OCI-LY1 (cell line): ENCODE measurements around the gene RMI2.

Experiments
- H2AFZ ChIP-seq: fragments of 200-600 bp; sonication (generic), shearing (Covaris generic); 2 replicates; pipeline ENCODE4 v1.6.0; 2014; ENCODE audit warnings: antibody characterized with exemption, mild to moderate bottlenecking, low read length
- H3F3A ChIP-seq: fragments of 200-600 bp; sonication (generic), shearing (Covaris generic); 2 replicates; pipeline ENCODE4 v1.6.0; 2014; ENCODE audit warnings: mild to moderate bottlenecking, antibody characterized with exemption, low read length, moderate library complexity; ENCODE audit not compliant: insufficient read depth
- H3K27ac ChIP-seq: fragments of 200-600 bp; sonication (generic); 2 replicates; pipeline ENCODE4 v1.5.1; 2014; ENCODE audit warnings: low read length, mixed run types, mild to moderate bottlenecking, low read depth; ENCODE audit not compliant: poor library complexity, severe bottlenecking
- H3K27me3 ChIP-seq: fragments of 200-600 bp; sonication (generic); 2 replicates; pipeline ENCODE4 v1.6.0; 2014; ENCODE audit warnings: antibody characterized with exemption, mild to moderate bottlenecking, low read length, moderate library complexity; ENCODE audit not compliant: insufficient read depth
- H3K36me3 ChIP-seq: fragments of 200-600 bp; sonication (generic); 2 replicates; pipeline ENCODE4 v1.6.1; 2014; ENCODE audit warnings: mild to moderate bottlenecking, antibody characterized with exemption, low read length, moderate library complexity, mixed read lengths; ENCODE audit not compliant: insufficient read depth
- H3K4me1 ChIP-seq: fragments of 200-600 bp; sonication (generic); 2 replicates; pipeline ENCODE4 v1.5.1; 2014; ENCODE audit warnings: mild to moderate bottlenecking, low read length, moderate library complexity; ENCODE audit not compliant: insufficient read depth, severe bottlenecking
- H3K4me2 ChIP-seq: fragments of 200-600 bp; sonication (generic), shearing (Covaris generic); 2 replicates; pipeline ENCODE4 v1.6.1; 2014; ENCODE audit warnings: low read length
- H3K4me3 ChIP-seq: fragments of 200-600 bp; sonication (generic); 2 replicates; pipeline ENCODE4 v1.5.1; 2014; ENCODE audit warnings: low read length, low read depth, mild to moderate bottlenecking, mixed read lengths; ENCODE audit not compliant: poor library complexity, severe bottlenecking
- H3K79me2 ChIP-seq: fragments of 200-600 bp; shearing (Covaris generic); 2 replicates; pipeline ENCODE4 v1.6.1; 2016; ENCODE audit warnings: mixed run types, low read length, mixed read lengths; ENCODE audit not compliant: insufficient read depth
- H3K9ac ChIP-seq: fragments of 200-600 bp; sonication (generic), shearing (Covaris generic); 2 replicates; pipeline ENCODE4 v1.6.1; 2014; ENCODE audit warnings: mild to moderate bottlenecking, low read length, mixed read lengths
- H3K9me2 ChIP-seq: fragments of 200-600 bp; sonication (generic), shearing (Covaris generic); 2 replicates; pipeline ENCODE4 v1.6.1; 2014; ENCODE audit warnings: low read depth, mild to moderate bottlenecking, low read length, mixed read lengths
- H3K9me3 ChIP-seq: fragments of 200-600 bp; shearing (Covaris generic); 2 replicates; pipeline ENCODE4 v1.6.1; 2014; ENCODE audit warnings: low read length, mixed read lengths
- H4K20me1 ChIP-seq: fragments of 200-600 bp; sonication (generic), shearing (Covaris generic); 2 replicates; pipeline ENCODE4 v1.6.0; 2016; ENCODE audit warnings: mild to moderate bottlenecking, low read length; ENCODE audit not compliant: insufficient read depth
- CTCF ChIP-seq: fragments of 200-600 bp; sonication (generic), shearing (Covaris generic); IDR thresholded peaks from 2 replicates; pipeline ENCODE4 v1.5.1; 2017; ENCODE audit warnings: mild to moderate bottlenecking, antibody characterized with exemption, low read length, moderate library complexity, mixed read lengths
- EZH2 ChIP-seq: fragments of 200-600 bp; sonication (generic), shearing (Covaris generic); IDR thresholded peaks from 2 replicates; pipeline ENCODE4 v1.8.0; 2017; ENCODE audit warnings: borderline replicate concordance, mixed run types, mild to moderate bottlenecking, antibody characterized with exemption, low read length, moderate library complexity, mixed read lengths

The RMI2 gene

GRCh38 chr16:11326737-11327276 lies 18.5 kb upstream of the RMI2 start:
- peaks cover 18% of the 10 kb centered on the region; the same call in 1 of the 2 replicates for H3K27me3 ChIP-seq
- no peak overlapping the region for H3K9ac ChIP-seq
- 0 out of 2 replicates have a peak, but pooled peaks cover 6% of the 10 kb centered on the region for H3K9me3 ChIP-seq
- H3K4me3 ChIP-seq: no peak overlapping the region
- H2AFZ ChIP-seq: no peak overlapping the region
- no peak overlapping the region for H3K4me2 ChIP-seq
- no peak for TF ChIP-seq CTCF
- no peak for TF ChIP-seq EZH2
- H3K79me2 ChIP-seq: no peaks in the 10 kb centered on the region
- peaks cover 10% of the 10 kb centered on the region; the same call in 1 of the 2 replicates for H3K36me3 ChIP-seq
- H4K20me1 ChIP-seq: no peaks in the 10 kb centered on the region
- peaks cover 30% of the 10 kb centered on the region for H3K4me1 ChIP-seq
- H3F3A ChIP-seq: no peaks in the 10 kb centered on the region
- no peaks in the 10 kb centered on the region for H3K9me2 ChIP-seq
- no peak overlapping the region for H3K27ac ChIP-seq

GRCh38 chr16:11327277-11328171 lies 17.7 kb upstream of the RMI2 start:
- Histone ChIP-seq H3K4me1 (peaks cover 30% of the 10 kb centered on the region), H3K79me2 (no peaks in the 10 kb centered on the region), H3K4me3 (peak overlapping the region; percentile 26), H3K9ac (no peak overlapping the region), H3K27me3 (peaks cover 18% of the 10 kb centered on the region; the same call in 1 of the 2 replicates), H3K36me3 (peaks cover 10% of the 10 kb centered on the region; the same call in 1 of the 2 replicates), H2AFZ (no peak overlapping the region), H3K27ac (no peak overlapping the region), H3F3A (no peaks in the 10 kb centered on the region), H3K9me3 (0 out of 2 replicates have a peak, but pooled peaks cover 6% of the 10 kb centered on the region), H4K20me1 (no peaks in the 10 kb centered on the region), H3K4me2 (peak overlapping the region; percentile 50), H3K9me2 (no peaks in the 10 kb centered on the region)
- TF ChIP-seq CTCF (no peak), EZH2 (no peak)

GRCh38 chr16:11328172-11329070 lies 16.8 kb upstream of the RMI2 start:
- Histone ChIP-seq H3K9me2 (no peaks in the 10 kb centered on the region), H3K9ac (no peak overlapping the region), H3K36me3 (peaks cover 10% of the 10 kb centered on the region; the same call in 1 of the 2 replicates), H3K79me2 (no peaks in the 10 kb centered on the region), H2AFZ (no peak overlapping the region), H3K4me3 (peak overlapping the region; percentile 26), H4K20me1 (no peaks in the 10 kb centered on the region), H3K27ac (no peak overlapping the region), H3K9me3 (0 out of 2 replicates have a peak, but pooled peaks cover 6% of the 10 kb centered on the region), H3K4me1 (peaks cover 30% of the 10 kb centered on the region), H3F3A (no peaks in the 10 kb centered on the region), H3K4me2 (peak overlapping the region; percentile 50), H3K27me3 (peaks cover 18% of the 10 kb centered on the region; the same call in 1 of the 2 replicates)
- no peak for TF ChIP-seq EZH2
- TF ChIP-seq CTCF: no peak; the same call in 1 of the 2 replicates
